IMR-90 (cell line): ENCODE data around the gene TMEM100. TPM values are rescaled to one million over a fixed set of nuclear protein-coding genes. Genes with fewer than 3 reads are reported as not detected.

Experiments
- ATAC-seq: fragments of 200-7000 bp; cut with Tn5 transposase; 2 replicates; pipeline ENCODE4 v1.9.1; 2020; ENCODE audit warnings: low read depth, mild to moderate bottlenecking, moderate library complexity
- BruUV-seq: library from RNA; stranded (reverse); fragments of 400-500 nt; replicated peaks from 2 replicates; lab custom pipeline; 2021; lab: Mats Ljungman, UMichigan
- CTCF ChIA-PET: fragments of 300-600 bp; formaldehyde crosslinking; extraction: SDS; loops from one replicate; lab custom pipeline; 2021; ENCODE audit warnings: antibody characterized with exemption; lab: Yijun Ruan, JAX
- POLR2A ChIA-PET: fragments of 300-600 bp; sonication (Branson Sonifier 250); formaldehyde crosslinking; loops from one replicate; lab custom pipeline; 2022; ENCODE audit warnings: antibody characterized with exemption; ENCODE audit not compliant: unreplicated experiment; lab: Charles Lee
- DNase-seq: peaks from one replicate; pipeline ENCODE4 v3.0.0; 2013
- H2AFZ ChIP-seq: replicated peaks from 2 replicates; pipeline ENCODE3; 2013; ENCODE audit warnings: low read length, mild to moderate bottlenecking; ENCODE audit not compliant: poor library complexity
- H2AK5ac ChIP-seq: 2 replicates; pipeline ENCODE4 v1.6.1; 2013; ENCODE audit warnings: low read depth, low read length, inconsistent platforms
- H2AK9ac ChIP-seq: replicated peaks from 2 replicates; pipeline ENCODE3; 2013; ENCODE audit warnings: mild to moderate bottlenecking, low read depth, low read length, moderate library complexity; ENCODE audit not compliant: poor library complexity
- H2BK120ac ChIP-seq: 2 replicates; pipeline ENCODE4 v1.6.1; 2013; ENCODE audit warnings: low read depth, low read length, inconsistent platforms
- H2BK15ac ChIP-seq: 3 replicates; pipeline ENCODE4 v1.6.1; 2013; ENCODE audit warnings: low read depth, low read length, inconsistent platforms
- H2BK20ac ChIP-seq: 2 replicates; pipeline ENCODE4 v1.6.1; 2013; ENCODE audit warnings: low read depth, mild to moderate bottlenecking, inconsistent platforms, low read length, moderate library complexity
- H2BK5ac ChIP-seq: 2 replicates; pipeline ENCODE4 v1.6.1; 2013; ENCODE audit warnings: mild to moderate bottlenecking, low read depth, low read length, inconsistent platforms; ENCODE audit not compliant: poor library complexity, severe bottlenecking
- H3K14ac ChIP-seq: replicated peaks from 2 replicates; pipeline ENCODE4 v1.6.1; 2013; ENCODE audit warnings: low read depth, low read length, inconsistent platforms
- H3K18ac ChIP-seq: 2 replicates; pipeline ENCODE4 v1.6.1; 2013; ENCODE audit warnings: low read depth, low read length, control low read depth
- H3K23ac ChIP-seq: 2 replicates; pipeline ENCODE4 v1.6.1; 2013; ENCODE audit warnings: low read depth, low read length, inconsistent platforms
- H3K27ac ChIP-seq: 2 replicates; pipeline ENCODE4 v1.5.1; 2013; ENCODE audit warnings: mild to moderate bottlenecking, control low read depth, low read length; ENCODE audit not compliant: insufficient read depth
- H3K27me3 ChIP-seq: 2 replicates; pipeline ENCODE4 v1.6.1; 2013; ENCODE audit warnings: low read length; ENCODE audit not compliant: control insufficient read depth, insufficient read depth
- H3K36me3 ChIP-seq: 2 replicates; pipeline ENCODE4 v1.6.1; 2013; ENCODE audit warnings: low read length, mixed read lengths; ENCODE audit not compliant: control insufficient read depth, insufficient read depth
- H3K4ac ChIP-seq: 2 replicates; pipeline ENCODE4 v1.6.1; 2013; ENCODE audit warnings: low read depth, low read length, inconsistent platforms
- H3K4me1 ChIP-seq: 2 replicates; pipeline ENCODE4 v1.6.1; 2013; ENCODE audit warnings: low read length, mixed read lengths; ENCODE audit not compliant: control insufficient read depth, insufficient read depth
- H3K4me2 ChIP-seq: 2 replicates; pipeline ENCODE4 v1.6.1; 2013; ENCODE audit warnings: low read depth, mild to moderate bottlenecking, control low read depth, low read length, moderate library complexity
- H3K4me3 ChIP-seq: 2 replicates; pipeline ENCODE4 v1.5.1; 2013; ENCODE audit warnings: low read depth, mild to moderate bottlenecking, control low read depth, low read length, moderate library complexity; ENCODE audit not compliant: insufficient read depth
- H3K56ac ChIP-seq: 2 replicates; pipeline ENCODE4 v1.6.1; 2013; ENCODE audit warnings: low read length, inconsistent platforms; ENCODE audit not compliant: insufficient read depth; ENCODE audit errors: extremely low read depth
- H3K79me1 ChIP-seq, 2 experiments: 2 replicates each; pipeline ENCODE4 v1.6.1; 2013; ENCODE audit warnings: low read length in 2 of 2, inconsistent platforms in 1 of 2, low read depth in 1 of 2
- H3K9ac ChIP-seq: 2 replicates; pipeline ENCODE4 v1.6.1; 2013; ENCODE audit warnings: low read depth, low read length, control low read depth
- H3K9me1 ChIP-seq: 2 replicates; pipeline ENCODE4 v1.6.1; 2013; ENCODE audit warnings: low read length, inconsistent platforms; ENCODE audit not compliant: insufficient read depth
- H3K9me3 ChIP-seq: 2 replicates; pipeline ENCODE4 v1.6.1; 2013; ENCODE audit warnings: low read length; ENCODE audit not compliant: control insufficient read depth, insufficient read depth
- H4K20me1 ChIP-seq: 2 replicates; pipeline ENCODE4 v1.6.1; 2013; ENCODE audit warnings: low read length, inconsistent platforms; ENCODE audit not compliant: insufficient read depth
- H4K5ac ChIP-seq: 2 replicates; pipeline ENCODE4 v1.6.1; 2013; ENCODE audit warnings: mild to moderate bottlenecking, low read depth, low read length, control low read depth
- H4K8ac ChIP-seq, 2 experiments: 2 replicates each; pipeline ENCODE4 v1.6.1; 2013; ENCODE audit warnings: low read depth in 2 of 2, low read length in 2 of 2, control low read depth in 1 of 2, inconsistent platforms in 1 of 2
- H4K91ac ChIP-seq: 2 replicates; pipeline ENCODE4 v1.6.1; 2013; ENCODE audit warnings: low read depth, low read length, inconsistent platforms; ENCODE audit not compliant: insufficient read depth
- CEBPB ChIP-seq: IDR thresholded peaks from 2 replicates; pipeline ENCODE4 v1.6.1; 2012; ENCODE audit warnings: low read depth, low read length, improper control_type of control experiment
- ELK1 ChIP-seq: fragments of 150-350 bp; IDR thresholded peaks from 2 replicates; pipeline ENCODE4 v1.6.1; 2016; ENCODE audit warnings: low read depth, mild to moderate bottlenecking, low read length, moderate library complexity, borderline replicate concordance
- FOS ChIP-seq: fragments of 150-350 bp; IDR thresholded peaks from 2 replicates; pipeline ENCODE4 v1.6.1; 2016; ENCODE audit warnings: low read depth, low read length
- MXI1 ChIP-seq: IDR thresholded peaks from 2 replicates; pipeline ENCODE4 v1.6.1; 2012; ENCODE audit warnings: low read depth, mild to moderate bottlenecking, low read length, moderate library complexity, borderline replicate concordance
- NFE2L2 ChIP-seq: fragments of 150-350 bp; IDR thresholded peaks from 2 replicates; pipeline ENCODE4 v1.6.1; 2016; ENCODE audit warnings: low read depth, mild to moderate bottlenecking, low read length
- POLR2A ChIP-seq: IDR thresholded peaks from 2 replicates; pipeline ENCODE4 v1.6.1; 2012; ENCODE audit warnings: mild to moderate bottlenecking, low read depth, low read length
- USF2 ChIP-seq: fragments of 150-350 bp; IDR thresholded peaks from 2 replicates; pipeline ENCODE4 v1.6.1; 2017; ENCODE audit warnings: mild to moderate bottlenecking, antibody characterized with exemption, low read length, low read depth
- WGBS, 2 experiments: methylation state at CpG; one replicate each; pipeline versions ENCODE4 v1.1.5 to v1.1.7; 2013; ENCODE audit warnings: missing lambda C conversion rate in 2 of 2; ENCODE audit not compliant: insufficient read length in 1 of 2; ENCODE audit errors: extremely low coverage in 2 of 2; 5-methylcytosine and 5-hydroxymethylcytosine counted together
- dilution Hi-C: fragments of 300-500 bp; cut with HindIII; formaldehyde crosslinking; loops from one replicate; pipeline ENCODE4 v1.14.3; 2018; ENCODE audit warnings: low sequenced_read_pairs; ENCODE audit not compliant: unreplicated experiment
- in situ Hi-C: fragments of 300-500 bp; cut with MboI; formaldehyde crosslinking; loops from 3 replicates; pipeline ENCODE4 v1.14.3; 2019; ENCODE audit warnings: low sequenced_read_pairs, inconsistent platforms, mixed read lengths
- intact Hi-C: fragments of 100-400 bp; cut with micrococcal nuclease; formaldehyde crosslinking; loops from 2 replicates; pipeline ENCODE4 v1.10.0; 2022
- polyA plus RNA-seq, 3 experiments: library from polyadenylated mRNA; depleted of rRNA; stranded (reverse); fragments of >200 nt; gene quantifications; 2 replicates each; pipeline ENCODE4 v1.2.3, GENCODE V29; 2012; ENCODE audit warnings: low replicate concordance in 1 of 3
- total RNA-seq: library from RNA; depleted of rRNA; stranded (reverse); fragments of >200 nt; gene quantifications from 2 replicates; pipeline ENCODE4 v1.2.3, GENCODE V29; 2012

TMEM100 gene
- total and polyA plus RNA-seq, 2 of the 4 experiments (the other 2 are of a cell fraction): 0.21 to 0.36 TPM

GRCh38 chr17:55694286-55694910 lies 28.3 kb downstream of the TMEM100 start:
- Histone ChIP-seq H3K56ac (no peak overlapping the region), H4K8ac (no peak overlapping the region), H3K4ac (no peak overlapping the region), H3K9me3 (no peaks in the 10 kb centered on the region), H2BK20ac (no peak overlapping the region), H2BK120ac (no peak overlapping the region), H4K20me1 (no peaks in the 10 kb centered on the region), H3K9ac (no peak overlapping the region), H3K79me1 (no peaks in the 10 kb centered on the region), H2AK5ac (no peak overlapping the region), H4K91ac (no peak overlapping the region), H2AFZ (no peak overlapping the region), H3K18ac (no peak overlapping the region), H3K27me3 (no peaks in the 10 kb centered on the region; the same call in 1 of the 2 replicates), H3K36me3 (no peaks in the 10 kb centered on the region), H3K27ac (no peak overlapping the region), H3K4me3 (no peak overlapping the region), H2AK9ac (no peak overlapping the region), H3K23ac (no peak overlapping the region), H2BK5ac (no peak overlapping the region), H3K14ac (no peak overlapping the region), H2BK15ac (no peak overlapping the region), H4K5ac (no peak overlapping the region), H3K4me1 (no peaks in the 10 kb centered on the region), H3K9me1 (no peaks in the 10 kb centered on the region; the same call in 1 of the 2 replicates), H3K4me2 (no peak overlapping the region)
- ChIA-PET CTCF (no interaction called here), POLR2A (no interaction called here)
- no CpG with 5 or more reads among the region's 5 CpGs for WGBS, 2 experiments
- ATAC-seq (no peak), DNase-seq (no peak)
- intact Hi-C loops: no loop called here
- BruUV-seq: no TSS peak
- in situ Hi-C loops: no loop called here
- no peak for TF ChIP-seq NFE2L2
- no peak for TF ChIP-seq CEBPB
- TF ChIP-seq FOS: no peak
- TF ChIP-seq USF2: no peak
- no peak for TF ChIP-seq MXI1
- TF ChIP-seq POLR2A: no peak
- TF ChIP-seq ELK1: no peak
- dilution Hi-C loops: no loop called here
